SH-SY5Y (cell line): ENCODE measurements around the gene OSBPL10.

Experiments used
- GATA2 ChIP-seq: IDR thresholded peaks from 2 replicates; pipeline ENCODE4 v1.6.1; 2011; ENCODE audit warnings: mild to moderate bottlenecking, low read depth, low read length
- GATA3 ChIP-seq: IDR thresholded peaks from 2 replicates; pipeline ENCODE4 v1.6.1; 2011; ENCODE audit warnings: low read depth, mild to moderate bottlenecking, low read length, moderate library complexity

DNA sequence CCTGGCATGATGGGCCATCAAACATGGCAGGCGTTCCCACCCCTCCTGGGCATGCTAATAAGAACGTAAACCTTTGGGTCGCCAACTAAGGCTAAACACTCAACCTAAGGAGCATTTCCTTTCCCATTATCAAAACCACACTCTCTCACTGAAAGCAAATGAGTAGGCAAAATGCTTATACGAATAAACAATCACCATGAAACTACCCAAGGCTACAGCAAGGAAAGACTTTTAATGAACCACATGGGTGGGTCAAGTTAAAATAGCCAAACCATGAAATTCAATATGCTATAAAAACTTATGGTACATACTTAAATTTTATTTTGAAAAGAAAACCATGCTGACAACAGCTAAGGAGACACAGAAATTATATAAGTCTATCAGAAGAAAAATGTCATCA is 180.6 kb downstream of the OSBPL10 start:
- TF ChIP-seq GATA2 (no peak), GATA3 (no peak)
